Colonic mucosa (tissue), 4 donors: ENCODE data around the gene SAP30BP. TPM values are rescaled to one million over a fixed set of nuclear protein-coding genes. Genes with fewer than 3 reads are reported as not detected.

Experiments
- DNase-seq: peaks from one replicate; pipeline ENCODE4 v3.0.0-alpha.2; 2020
- H3K27ac ChIP-seq: fragments of 200-600 bp; one replicate; pipeline ENCODE4 v1.8.0; 2021
- H3K27me3 ChIP-seq: fragments of 200-600 bp; one replicate; pipeline ENCODE4 v1.8.0; 2021
- H3K36me3 ChIP-seq: fragments of 200-600 bp; one replicate; pipeline ENCODE4 v1.8.0; 2021
- H3K4me1 ChIP-seq: fragments of 200-600 bp; one replicate; pipeline ENCODE4 v1.8.0; 2021; ENCODE audit warnings: mild to moderate bottlenecking
- H3K4me3 ChIP-seq: fragments of 200-600 bp; one replicate; pipeline ENCODE4 v1.8.0; 2021
- H3K9ac ChIP-seq, 2 donors: one replicate each; pipeline ENCODE4 v1.7.0; 2013; ENCODE audit warnings: control low read depth in 2 of 2, low read depth in 2 of 2, low read length in 2 of 2
- H3K9me3 ChIP-seq: fragments of 200-600 bp; one replicate; pipeline ENCODE4 v1.8.0; 2021
- intact Hi-C: fragments of 100-400 bp; cut with DNase I; formaldehyde crosslinking; loops from one replicate; pipeline ENCODE4 v1.14.1; 2022
- total RNA-seq, 2 donors: library from RNA; stranded (reverse); fragmentation: NEBNext Ultra II Directional in 1 of 2; extraction: Animal tissue kit (Norgen Biotek cat#: 25700) in 1 of 2; gene quantifications; one replicate each; pipeline ENCODE4 v1.2.1, GENCODE V29; 2021
- TF ChIP-seq, protein P1 (sequence below): fragments of 200-600 bp; IDR thresholded peaks from one replicate; pipeline ENCODE4 v1.8.0; 2022; ENCODE audit warnings: antibody characterized with exemption, mild to moderate bottlenecking
- donor health status: healthy.
- donor health status: DM: no; HTN: no; CAD: no.
- donor health status: DM: no; HTN: no; CAD: no.

The SAP30BP gene
- total RNA-seq, 2 donors from 2014 or later, result 68.0 to 68.1 TPM

DNA sequence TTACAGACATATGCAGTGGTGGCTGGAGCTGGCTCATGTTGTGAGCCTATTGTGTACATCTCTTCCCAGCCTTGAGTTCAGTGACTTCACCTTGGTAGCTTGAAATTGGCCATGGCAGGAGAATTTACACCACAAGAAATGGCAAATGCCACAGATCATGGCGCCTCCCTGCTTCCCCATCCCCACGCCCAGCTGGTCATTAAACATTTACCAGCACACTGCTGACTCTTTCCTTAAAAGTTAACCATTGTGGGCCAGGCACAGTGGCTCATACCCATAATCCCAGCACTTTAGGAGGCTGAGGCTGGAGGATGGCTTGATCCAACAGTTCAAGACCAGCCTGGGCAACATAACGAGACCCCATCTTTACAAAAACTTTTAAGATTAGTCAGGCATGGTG lies 31.5 kb downstream of the SAP30BP start:
- H3K36me3 ChIP-seq, result no peaks in the 10 kb centered on the region
- H3K4me3 ChIP-seq, result no peak overlapping the region
- H3K4me1 ChIP-seq, result peaks cover 3% of the 10 kb centered on the region
- peak; percentile 70 for DNase-seq
- peak overlapping the region in 1 of 2 donors; percentile 87 for H3K9ac ChIP-seq
- intact Hi-C loops, result no loop called here
- H3K27ac ChIP-seq, result peak overlapping the region; percentile 96
- H3K27me3 ChIP-seq, result no peaks in the 10 kb centered on the region
- no peaks in the 10 kb centered on the region for H3K9me3 ChIP-seq
- TF ChIP-seq, protein P1, sequence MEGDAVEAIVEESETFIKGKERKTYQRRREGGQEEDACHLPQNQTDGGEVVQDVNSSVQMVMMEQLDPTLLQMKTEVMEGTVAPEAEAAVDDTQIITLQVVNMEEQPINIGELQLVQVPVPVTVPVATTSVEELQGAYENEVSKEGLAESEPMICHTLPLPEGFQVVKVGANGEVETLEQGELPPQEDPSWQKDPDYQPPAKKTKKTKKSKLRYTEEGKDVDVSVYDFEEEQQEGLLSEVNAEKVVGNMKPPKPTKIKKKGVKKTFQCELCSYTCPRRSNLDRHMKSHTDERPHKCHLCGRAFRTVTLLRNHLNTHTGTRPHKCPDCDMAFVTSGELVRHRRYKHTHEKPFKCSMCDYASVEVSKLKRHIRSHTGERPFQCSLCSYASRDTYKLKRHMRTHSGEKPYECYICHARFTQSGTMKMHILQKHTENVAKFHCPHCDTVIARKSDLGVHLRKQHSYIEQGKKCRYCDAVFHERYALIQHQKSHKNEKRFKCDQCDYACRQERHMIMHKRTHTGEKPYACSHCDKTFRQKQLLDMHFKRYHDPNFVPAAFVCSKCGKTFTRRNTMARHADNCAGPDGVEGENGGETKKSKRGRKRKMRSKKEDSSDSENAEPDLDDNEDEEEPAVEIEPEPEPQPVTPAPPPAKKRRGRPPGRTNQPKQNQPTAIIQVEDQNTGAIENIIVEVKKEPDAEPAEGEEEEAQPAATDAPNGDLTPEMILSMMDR, result no peak

DNA sequence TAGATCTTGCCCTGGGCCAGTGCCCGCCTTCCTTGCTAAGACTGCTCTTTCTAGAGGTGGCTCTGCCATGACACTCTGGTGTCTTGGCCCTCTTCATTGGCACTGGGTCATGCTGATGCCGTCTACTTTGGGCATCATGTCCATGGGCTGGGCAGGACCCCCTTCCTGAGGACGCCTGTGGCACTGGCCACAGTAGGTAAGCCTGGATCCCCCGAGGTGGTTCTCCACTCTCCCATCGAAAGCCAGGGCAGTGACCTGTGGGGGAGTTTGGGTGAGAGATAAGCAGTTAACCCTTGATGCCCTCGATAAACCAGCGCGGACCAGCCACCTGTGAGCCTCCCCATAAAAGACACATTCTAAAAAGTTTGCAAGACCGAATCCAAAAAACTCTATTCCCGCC lies 34.1 kb downstream of the SAP30BP start:
- TF ChIP-seq, protein P1, result no peak
- no peak overlapping the region for H3K4me3 ChIP-seq
- H3K4me1 ChIP-seq, result peaks cover 3% of the 10 kb centered on the region
- peak overlapping the region; percentile 16 for H3K27ac ChIP-seq
- DNase-seq, result no peak
- H3K27me3 ChIP-seq, result no peaks in the 10 kb centered on the region
- intact Hi-C loops, result no loop called here
- H3K36me3 ChIP-seq, result peaks cover 1% of the 10 kb centered on the region
- no peaks in the 10 kb centered on the region for H3K9me3 ChIP-seq
- H3K9ac ChIP-seq, result no peak overlapping the region

DNA sequence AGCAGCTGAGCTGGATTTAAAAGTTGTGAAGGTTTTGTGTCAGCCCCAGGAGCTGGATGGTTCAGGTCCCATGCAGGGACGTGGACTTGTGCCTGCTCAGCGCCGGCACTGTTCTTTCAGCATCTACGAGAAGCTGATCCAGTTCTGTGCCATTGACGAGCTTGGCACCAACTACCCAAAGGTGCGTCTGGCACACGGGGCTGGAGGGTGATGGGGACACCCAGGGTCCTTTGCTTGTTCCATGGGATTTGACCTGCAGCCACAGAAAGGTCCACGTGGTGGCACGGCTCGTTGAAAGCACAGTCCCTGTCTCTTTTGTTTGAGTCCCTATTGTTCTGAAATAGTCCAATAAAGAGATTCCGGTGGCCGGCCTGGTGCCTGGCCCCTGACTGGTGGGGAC lies 36.1 kb downstream of the SAP30BP start:
- Histone ChIP-seq H3K9me3 (no peaks in the 10 kb centered on the region), H3K27me3 (no peaks in the 10 kb centered on the region), H3K27ac (no peak overlapping the region), H3K36me3 (peaks cover 12% of the 10 kb centered on the region), H3K4me1 (peaks cover 3% of the 10 kb centered on the region), H3K4me3 (no peak overlapping the region), H3K9ac (no peak overlapping the region)
- TF ChIP-seq, protein P1, result no peak
- intact Hi-C loops, result no loop called here
- no peak for DNase-seq

DNA sequence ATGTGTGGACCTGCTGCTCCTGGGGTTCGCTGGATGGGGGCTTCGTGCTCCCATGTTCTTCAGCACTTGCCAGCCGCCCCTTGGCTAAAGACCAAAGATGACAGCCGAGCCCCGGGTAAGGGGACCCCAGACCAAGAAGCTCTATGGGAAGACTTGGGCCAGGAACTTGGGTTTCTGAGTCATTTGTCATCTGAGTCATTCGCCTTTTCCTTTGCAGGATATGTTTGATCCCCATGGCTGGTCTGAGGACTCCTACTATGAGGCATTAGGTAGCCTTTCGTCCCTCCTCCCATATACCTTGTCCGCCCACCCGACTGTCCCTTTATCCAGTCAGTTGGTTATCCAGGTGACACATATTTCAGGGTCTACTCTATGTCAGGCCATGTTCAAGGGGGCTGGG lies 36.5 kb downstream of the SAP30BP start:
- intact Hi-C loops, result no loop called here
- peaks cover 3% of the 10 kb centered on the region for H3K4me1 ChIP-seq
- no peak overlapping the region for H3K4me3 ChIP-seq
- no peak overlapping the region for H3K27ac ChIP-seq
- TF ChIP-seq, protein P1, result no peak
- H3K27me3 ChIP-seq, result no peaks in the 10 kb centered on the region
- peaks cover 12% of the 10 kb centered on the region for H3K36me3 ChIP-seq
- H3K9ac ChIP-seq, result no peak overlapping the region
- no peaks in the 10 kb centered on the region for H3K9me3 ChIP-seq
- no peak for DNase-seq

DNA sequence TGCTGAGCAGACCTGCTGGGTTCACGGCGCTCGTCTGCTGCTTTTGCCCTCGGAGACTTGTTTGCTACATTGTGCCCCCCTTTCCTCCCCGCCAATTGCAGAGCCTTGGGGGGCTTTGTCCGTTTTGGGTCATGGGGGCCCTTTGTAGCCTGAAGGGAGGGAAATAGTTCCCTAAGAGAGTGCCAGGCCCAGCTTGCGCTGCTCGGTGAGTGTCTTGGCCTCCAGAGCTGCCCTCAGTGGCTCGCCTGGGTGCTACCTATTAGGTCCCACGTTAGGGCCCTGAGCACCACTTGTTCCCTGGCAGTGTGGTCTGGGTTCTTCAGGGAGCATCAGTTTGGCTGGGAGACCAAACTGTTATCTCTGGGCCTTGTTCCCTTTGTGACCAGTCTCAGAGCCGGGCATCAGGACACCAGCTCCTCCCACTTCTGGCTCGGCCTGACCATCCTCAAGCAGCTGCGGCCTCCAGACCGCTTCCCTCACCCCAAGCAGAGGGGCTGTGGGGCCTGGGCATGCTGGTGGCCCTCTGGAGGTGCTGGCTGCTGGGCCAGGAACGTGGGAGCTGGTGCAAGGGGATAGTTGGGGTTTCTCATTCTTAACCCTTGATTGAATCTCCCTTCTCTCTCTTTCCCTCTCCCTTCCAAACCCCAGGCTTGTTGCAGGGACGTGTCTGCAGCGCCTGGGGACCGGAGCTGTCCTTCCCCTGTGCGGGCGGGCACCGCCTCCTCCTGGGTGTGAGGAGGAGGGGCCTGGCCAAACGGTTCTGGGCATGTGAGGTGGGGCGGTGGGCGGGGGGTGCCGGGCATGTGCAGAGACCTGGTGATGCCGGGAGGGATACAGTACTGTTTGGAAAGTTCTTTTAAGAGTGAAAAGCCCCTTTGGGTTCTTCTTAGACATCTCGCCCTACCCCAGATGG lies 38.1 kb downstream of the SAP30BP start:
- TF ChIP-seq, protein P1, result no peak
- intact Hi-C loops, result no loop called here

More for the DNA sequence above, 38.1 kb downstream of the SAP30BP start:
- DNase-seq, result no peak
- Histone ChIP-seq H3K4me3 (no peak overlapping the region), H3K9ac (no peak overlapping the region), H3K4me1 (no peaks in the 10 kb centered on the region), H3K9me3 (no peaks in the 10 kb centered on the region), H3K27me3 (no peaks in the 10 kb centered on the region), H3K27ac (no peak overlapping the region), H3K36me3 (peaks cover 12% of the 10 kb centered on the region)
